ENCODE data around the gene EFS.
"Not testable (repeated sequence)": the region's sequence is repeated elsewhere in the genome, so short reads cannot be mapped to it uniquely, and the experiment has no call there.

The EFS gene

DNA sequence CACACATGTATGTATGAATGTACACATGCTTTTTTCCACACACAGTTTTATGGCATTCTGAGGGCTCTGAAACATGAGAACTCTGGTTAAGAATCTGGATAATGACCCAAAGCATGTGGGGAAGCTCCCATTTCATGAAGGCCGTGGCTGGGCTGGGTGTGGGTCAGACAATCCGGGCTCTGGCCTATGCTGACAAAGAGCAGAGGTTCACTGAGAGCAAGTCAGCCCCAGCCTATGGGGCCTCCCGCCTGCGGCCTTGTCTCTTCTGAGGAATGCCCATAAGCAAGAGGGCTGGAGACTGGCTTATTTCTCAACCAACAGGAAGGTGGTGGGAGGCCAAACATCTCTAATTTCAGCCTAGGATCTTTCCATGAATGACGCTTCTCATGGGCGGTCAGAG, 34.6 kb upstream of the EFS start:
- DNase-seq (ENCODE audit: low read depth) = no peak

DNA sequence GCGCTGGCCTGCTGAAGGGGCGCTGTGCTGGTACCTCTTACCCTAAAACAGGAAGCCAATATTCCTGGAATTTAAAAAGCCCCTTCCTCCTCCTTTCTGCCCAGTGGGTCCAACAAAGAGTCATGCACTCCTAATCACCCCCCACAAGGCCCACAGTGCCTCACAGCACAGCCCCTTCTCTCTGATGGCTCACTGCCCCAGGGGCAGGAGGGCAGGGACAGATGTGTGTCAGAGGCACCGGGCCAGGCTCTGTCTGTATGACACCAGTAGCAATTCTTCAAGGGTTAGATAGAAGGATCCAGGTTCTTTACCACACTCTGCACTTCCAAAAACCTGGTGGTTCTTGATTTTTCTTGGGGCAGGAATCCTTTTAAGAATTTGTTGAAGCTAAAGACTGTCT, 34.2 kb upstream of the EFS start:
- DNase-seq (ENCODE audit: low read depth) = no peak

DNA sequence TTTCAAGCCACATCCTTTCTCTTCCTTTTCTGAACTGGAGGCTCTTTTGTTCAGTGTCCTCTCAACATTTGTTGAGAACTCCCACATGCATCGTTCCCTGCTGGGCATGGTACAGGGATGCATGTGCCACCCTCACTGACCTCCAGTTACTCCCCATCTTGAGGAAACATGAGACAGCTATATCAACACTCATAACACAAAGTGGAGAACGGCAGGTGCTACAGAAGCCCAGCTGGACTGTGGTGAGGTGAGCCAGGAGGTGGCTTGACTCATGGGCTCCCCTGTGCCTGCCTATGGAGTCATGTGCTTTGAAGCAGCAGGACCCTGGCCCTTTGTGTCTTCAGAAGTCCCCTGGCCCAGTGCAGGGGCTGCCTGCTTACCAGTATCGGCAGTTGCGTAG, 33.4 kb upstream of the EFS start:
- no peak for DNase-seq (ENCODE audit: low read depth)

DNA sequence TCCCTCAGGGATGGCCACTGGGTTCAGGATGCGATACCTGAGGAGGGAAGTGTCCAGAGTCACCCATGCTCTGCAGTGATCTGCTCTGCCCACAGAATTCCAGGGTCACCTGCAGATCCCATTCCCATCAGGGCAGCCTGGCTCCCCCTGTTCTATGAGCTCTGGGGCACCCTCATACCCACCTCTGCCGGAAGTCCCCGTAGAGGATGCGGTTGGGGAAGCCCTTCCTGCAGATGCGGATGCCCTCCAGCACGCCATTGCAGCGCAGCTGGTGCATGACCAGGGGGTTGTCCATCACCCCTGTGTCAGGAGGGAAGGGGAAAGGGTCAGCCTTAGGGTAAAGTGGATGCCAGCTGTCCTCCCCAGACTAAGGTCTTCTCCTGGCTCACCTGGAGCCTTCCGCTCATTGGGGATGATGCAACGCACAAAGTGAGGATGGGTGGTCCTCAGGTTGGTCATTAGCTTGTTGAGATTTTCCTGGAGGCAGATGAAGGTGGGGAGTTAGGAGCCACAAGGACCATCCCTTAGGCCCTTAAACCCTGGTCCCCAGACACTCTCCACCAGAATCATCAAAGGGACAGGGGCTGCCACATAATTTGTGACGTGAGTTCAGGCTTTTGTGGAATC, 31.9 kb upstream of the EFS start:
- DNase-seq (ENCODE audit: low read depth) = no peak

DNA sequence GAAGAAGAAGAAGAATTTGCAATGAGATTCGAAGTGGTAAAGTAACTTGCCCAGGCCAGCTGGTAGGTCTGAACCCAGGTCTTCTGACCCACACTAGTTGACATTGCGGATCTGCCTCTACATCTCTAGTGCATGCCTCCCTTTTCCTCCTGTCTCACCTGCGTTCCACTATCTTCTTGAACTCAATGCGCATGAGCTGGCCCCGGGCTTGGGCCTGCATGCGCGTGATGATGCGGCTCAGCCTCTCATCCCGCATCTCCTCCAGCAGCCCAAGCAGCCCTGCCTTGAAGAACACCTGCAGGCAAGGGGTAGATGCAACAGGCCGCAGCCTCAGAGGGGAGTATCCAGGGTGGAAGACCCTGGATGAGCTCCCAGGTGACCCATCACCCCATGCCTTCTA, 31.2 kb upstream of the EFS start:
- no peak for DNase-seq (ENCODE audit: low read depth)

DNA sequence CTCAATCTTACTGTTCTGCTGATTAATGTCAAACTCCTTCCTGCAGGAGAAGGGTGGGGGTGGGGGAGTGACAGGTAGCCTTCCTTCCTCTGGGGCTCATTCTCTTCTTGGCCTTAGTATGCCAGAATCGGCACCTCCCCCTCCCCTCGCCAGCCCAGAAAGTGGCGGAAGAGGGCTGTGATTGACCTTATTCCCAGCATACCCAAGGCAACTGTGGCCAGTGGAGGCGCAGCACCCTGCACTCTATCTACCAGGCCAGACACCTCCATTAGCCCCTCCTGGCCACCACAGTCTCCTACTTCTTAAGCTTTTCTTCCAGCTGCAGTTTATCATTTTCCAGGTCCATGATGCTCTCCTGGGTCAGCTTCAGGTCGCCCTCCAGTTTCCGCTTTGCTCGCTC, 27.6 kb upstream of the EFS start:
- no peak for DNase-seq (ENCODE audit: low read depth)

DNA sequence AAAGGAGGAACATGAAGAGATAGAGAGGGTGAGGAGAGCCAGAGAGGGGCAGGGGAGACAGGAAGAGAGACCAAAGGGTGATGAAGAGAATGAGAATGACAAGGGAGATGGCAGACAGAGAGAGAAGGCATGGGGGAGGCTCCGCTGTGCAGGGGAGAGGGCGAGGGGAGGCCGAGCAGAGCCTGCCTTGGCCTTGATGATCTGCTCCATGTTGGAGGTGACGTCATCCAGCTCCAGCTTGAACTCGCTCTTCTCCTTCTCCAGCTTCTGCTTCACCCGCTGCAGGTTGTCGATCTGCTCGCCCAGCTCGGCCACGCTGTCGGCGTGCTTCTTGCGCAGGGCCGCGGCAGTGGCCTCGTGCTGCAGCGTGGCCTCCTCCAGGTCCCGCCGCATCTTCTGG, 24.9 kb upstream of the EFS start:
- DNase-seq (ENCODE audit: low read depth) = not testable (repeated sequence)

DNA sequence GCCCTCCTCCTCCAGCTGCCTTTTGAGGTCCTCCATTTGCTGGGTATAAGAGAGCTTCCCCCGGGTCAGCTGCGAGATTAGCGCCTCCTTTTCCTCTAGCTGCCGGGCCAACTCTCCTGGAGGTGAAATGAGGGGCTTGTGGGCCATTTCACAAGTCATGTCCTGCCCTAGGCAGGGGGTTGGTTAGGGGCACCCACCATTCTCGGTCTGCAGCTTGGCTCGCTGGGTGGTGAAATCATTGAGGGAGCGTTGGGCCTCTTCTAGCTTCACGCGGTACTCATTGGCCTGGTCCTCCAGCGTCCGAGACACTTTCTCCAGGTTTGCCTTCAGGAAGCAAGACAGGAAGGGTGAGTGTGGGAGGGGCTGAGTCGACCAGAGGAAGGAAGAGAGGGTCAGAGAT, 24.4 kb upstream of the EFS start:
- no peak for DNase-seq (ENCODE audit: low read depth)

DNA sequence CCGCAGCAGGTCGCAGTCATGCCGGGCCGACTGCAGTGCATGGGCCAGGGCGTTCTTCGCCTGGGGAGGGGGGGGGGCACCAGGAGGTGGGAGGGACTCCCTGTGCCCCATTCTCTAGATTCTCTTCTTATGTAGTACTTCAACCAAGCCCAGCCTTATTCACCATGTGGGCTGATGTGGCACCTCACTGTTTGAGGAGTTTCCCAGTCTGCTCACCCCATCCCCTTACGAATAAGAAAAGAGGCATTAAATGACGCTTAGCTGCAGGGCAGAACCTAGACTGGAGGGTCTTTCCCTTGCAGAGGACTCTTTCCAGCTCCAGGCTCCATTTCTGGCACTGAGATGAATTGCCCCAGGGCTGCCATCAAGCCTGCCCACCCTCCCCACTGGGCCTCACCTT, 24.0 kb upstream of the EFS start:
- DNase-seq (ENCODE audit: low read depth) = no peak

DNA sequence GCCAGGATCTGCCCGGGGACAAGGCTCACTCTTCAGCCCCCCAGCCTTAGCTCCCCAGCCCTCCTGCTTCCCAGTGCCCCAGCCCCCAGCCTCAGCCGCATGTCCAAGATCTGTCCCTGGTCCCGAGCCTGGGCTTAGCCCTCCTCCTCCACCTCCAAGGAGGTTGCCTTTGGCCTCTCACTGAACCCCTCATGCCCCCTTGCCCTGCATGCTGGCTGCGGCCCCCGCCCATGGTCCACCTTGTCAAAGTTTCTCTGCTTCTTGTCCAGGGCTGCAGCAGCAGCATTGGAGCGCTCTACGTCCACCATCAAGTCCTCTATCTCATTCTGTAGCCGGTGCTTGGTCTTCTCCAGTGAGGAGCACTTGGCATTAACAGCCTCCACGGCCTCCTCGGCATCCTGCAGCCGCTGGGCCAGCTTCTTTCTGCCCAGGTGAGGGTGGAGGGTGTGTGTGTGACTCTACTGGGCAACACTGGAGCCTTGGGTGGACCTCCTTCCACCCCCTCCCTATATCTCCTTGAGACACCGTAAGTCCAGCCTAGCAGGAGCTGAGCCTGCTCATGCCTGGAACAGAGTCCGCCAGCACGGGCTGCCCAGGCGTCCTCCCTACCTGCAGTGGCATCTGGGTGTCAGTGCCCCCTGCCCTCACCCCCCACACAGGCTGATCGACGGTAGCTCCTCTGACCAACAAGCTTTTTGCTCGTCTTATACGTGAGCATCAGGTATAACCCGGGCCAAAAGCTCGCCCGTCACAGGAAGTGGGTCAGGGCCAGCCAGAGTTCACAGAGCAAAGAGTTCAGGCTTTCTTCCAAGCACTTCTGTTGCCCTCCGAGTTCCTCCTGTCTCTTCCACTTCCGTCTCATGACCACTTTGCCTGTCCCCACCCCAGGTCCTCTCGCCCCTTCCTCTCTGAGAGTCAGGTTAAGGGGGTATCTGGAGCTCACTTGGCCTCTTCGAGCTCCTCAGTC, 23.2 kb upstream of the EFS start:
- no peak for DNase-seq (ENCODE audit: low read depth)

DNA sequence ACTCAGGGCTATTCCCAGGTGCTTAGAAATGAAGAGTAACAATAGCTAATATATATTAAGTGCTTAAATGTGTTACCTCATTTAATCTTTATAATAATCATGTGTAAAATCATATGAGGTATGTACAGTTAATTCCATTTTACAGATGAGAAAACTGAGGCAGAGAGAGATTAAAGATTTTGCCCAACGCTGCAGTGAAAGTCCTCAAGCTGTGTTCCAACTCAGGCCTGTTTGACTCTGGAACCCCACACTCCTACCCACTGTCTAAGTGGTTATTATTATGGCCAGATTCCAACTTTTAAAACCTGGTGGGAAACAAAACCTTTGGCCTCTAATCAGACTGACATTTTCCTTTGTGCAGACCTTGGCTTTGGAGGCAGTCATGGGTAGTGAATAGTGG, 22.0 kb upstream of the EFS start:
- DNase-seq (ENCODE audit: low read depth) = no peak

DNA sequence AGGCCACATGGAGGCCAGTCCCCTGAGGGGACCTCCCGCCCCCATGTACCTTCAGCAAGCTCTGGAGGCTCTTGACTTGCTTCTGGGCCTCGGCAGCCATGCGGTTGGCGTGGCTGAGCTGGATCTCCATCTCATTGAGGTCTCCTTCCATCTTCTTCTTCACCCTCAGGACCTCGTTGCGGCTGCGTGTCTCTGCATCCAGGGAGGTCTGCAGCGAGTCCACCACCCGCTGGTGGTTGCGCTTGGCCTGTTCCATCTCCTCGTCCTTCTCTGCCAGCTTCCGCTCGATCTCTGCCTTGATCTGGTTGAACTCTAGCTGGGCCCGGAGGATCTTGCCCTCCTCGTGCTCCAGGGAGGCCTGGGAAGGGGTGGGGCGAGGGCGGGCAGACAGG, 21.3 kb upstream of the EFS start:
- DNase-seq (ENCODE audit: low read depth) = not testable (repeated sequence)

DNA sequence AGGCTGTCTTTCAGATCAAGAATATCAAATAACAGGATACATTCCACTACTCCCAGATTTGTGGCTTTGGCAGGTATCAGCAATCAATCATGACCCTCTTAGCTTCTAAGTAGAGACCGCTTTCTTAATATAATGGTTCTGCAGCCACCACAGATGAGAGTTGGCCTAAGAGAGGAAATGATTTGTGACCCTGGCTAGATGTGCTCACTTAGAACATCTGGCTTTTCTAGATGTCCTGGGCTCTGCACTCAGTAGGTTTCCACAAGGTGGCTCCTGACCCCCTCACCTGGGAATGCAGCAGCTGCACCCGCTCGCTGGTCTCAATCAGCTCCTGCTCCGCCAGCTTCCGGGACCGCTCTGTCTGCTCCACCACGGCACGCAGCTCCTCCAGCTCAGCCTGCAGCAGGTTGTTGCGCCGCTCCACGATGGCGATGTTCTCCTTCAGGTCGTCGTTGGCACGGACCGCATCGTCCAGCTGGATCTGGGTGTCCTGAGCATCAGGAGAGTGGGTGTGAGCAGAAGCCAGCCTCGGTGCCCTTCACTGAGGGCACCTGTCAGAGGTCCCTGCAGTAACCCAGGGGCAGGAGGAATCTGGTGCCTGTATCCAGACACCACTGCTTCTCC, 20.8 kb upstream of the EFS start:
- DNase-seq (ENCODE audit: low read depth) = no peak

DNA sequence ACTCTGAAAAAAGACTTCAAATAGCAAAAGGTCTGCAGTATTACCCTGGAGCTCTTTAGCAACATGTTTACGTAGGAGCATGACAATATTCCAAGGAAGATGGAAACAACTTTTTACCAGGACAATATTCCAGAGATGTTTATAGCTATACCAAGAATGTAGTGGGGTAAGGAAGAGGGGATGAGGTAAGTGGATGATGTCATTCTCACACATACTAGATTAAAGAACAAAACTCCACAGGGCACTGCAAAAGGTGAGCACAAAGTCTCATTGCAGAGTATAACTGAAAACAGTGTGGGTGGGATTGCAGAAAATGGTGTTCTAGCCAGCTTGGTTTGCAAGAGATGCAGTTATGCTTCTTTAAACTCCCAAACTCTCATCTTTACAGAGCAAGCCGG, 20.3 kb upstream of the EFS start:
- no peak for DNase-seq (ENCODE audit: low read depth)

DNA sequence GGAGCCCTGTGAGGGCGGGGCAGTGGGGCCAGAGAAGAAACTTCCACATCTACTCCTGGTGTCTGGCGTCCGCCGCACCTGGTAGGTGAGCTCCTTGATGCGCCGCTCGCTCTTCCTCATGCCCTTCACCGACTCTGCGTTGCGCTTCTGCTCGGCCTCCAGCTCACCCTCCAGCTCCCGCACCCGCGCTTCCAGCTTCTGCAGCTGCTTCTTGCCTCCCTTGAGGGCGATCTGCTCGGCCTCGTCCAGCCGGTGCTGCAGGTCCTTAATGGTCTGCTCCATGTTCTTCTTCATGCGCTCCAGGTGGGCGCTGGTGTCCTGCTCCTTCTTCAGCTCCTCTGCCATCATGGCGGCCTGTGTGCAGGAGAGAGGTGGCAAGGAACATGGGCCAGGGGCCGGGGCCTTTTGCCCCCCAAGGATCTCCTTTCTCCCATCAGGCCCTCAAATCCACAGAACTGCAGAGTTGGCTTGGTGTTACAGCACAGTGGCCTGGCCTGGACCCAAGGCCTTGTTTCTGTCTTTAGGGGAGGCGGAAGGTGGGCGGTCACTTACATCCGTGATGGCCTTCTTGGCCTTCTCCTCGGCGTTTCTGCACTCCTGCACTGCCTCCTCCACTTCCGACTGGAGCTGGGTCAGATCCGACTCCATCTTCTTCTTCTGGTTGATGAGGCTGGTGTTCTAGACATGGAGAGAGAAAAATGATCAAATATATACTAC, 19.6 kb upstream of the EFS start:
- DNase-seq (ENCODE audit: low read depth) = no peak

DNA sequence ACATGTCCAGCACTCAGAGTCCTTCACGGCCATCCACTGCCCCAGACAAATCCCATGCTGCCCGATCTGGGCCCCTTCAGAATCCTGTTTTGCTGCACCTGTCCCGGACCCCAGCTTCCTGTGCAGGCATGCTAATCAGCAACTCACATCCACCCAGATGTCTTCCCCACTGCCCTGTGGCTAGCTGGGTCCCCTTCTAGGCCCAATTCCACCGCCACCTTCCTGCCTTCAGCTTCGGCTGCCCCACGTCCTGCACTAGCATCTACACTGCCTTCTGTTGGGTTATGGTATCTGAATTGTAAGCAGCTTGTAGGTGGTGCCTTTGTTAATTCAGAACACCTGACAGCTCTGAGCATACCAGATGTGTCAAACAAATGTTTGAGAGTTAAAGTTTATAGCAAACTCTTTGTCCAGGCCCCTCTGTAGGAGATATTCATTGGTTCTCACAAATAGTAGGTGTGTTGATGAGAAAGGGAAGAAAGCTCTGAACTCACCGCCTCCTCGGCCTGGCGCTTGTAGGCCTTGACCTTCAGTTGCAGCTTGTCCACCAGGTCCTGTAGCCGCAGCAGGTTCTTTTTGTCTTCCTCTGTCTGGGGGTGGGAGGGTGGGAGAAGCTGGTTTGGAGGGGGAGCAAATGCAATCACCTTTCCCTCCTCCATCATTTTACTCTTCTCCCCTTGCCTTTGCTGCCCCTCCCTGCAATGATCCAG, 17.9 kb upstream of the EFS start:
- no peak for DNase-seq (ENCODE audit: low read depth)

DNA sequence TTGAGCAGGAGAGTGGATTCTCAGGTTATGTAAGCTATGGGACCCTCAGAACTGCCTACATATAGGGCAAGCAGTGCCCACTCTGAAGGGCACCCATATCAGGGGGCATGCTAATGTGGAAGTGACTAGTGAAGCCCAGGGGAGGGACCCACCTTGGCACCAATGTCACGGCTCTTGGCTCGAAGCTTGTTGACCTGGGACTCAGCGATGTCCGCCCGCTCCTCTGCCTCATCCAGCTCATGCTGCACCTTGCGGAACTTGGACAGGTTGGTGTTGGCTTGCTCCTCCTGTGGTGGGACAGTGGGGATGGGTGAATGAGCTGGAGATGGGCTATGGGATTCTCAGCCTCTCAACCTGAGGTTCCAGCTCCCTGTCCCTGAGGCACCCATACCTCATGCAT, 17.3 kb upstream of the EFS start:
- no peak for DNase-seq (ENCODE audit: low read depth)

DNA sequence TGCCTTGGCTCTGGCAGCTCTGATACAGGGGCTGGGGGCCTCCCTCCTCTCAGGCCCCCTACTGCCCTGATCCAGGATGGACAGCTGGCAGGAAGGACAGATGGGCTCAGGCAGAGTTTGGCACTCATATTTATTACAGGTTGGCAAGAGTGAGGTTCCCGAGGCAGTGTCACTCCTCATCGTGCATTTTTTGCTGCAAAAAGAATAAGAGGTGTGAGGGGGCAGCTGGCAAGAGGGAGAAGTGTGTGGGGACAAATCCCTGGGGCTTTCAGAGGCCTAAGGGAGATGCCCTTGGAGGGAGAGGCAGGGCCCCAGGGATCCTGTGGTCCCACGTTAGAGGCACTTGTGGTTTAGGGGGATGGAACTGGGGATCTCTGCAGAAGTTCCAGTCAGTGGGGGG, 16.9 kb upstream of the EFS start:
- no peak for DNase-seq (ENCODE audit: low read depth)

DNA sequence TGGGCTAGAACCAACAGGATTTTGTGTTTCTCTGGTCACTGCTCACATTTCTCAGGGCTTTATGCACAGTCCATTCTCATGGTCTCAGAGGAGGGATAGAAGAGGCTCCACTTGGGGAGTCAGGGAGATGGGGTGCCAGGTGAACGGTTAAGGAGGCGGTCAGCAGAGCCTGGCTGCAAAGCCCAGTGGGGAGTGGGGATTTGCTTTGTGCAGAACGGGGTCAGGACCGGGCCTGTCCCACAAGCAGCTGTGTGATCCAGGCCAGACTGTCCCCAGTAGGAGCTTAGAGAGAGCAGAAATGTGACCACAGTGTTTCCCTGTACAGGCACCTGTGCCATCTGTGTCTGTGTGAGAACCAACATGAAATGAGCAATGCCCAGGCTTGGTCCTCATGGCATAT, 16.0 kb upstream of the EFS start:
- no peak for DNase-seq (ENCODE audit: low read depth)

DNA sequence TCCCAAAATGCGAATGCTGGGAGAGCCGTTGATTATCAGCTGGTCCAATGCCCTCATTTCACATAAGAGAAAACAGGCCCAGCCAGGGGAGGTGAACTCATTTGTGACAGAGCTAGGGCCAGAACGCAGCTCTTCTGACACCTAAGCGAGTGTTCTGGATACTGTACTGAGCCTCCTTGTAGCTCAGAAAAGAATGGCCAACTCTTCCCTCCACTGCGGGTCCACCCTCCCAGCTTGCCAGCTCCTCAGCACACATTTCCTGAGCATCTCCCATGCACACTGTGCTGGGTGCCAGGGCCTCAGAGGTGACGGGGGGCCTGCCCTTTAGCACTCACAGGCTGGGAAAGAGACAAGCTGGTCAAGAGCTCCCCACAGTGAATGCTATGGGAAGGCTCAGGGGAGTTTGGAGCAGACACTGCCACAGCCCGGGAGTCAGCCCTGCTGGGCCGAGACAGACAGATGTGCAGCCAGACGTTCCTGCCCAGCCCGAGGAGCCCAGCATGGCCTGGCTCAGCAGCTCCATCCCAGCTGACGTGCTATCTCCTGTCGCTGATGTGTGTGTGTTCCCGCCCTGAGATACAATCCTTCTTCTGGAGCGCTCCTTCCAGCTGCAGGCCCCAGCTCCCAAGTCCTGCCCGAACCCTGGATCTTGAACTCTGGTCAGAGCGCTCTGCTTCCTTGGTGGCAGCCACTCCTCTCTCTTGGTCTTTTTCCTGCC, 15.4 kb upstream of the EFS start:
- no peak for DNase-seq (ENCODE audit: low read depth)

All from activated T-helper 1 cell treated with Interleukin-2 at 50 U/mL for 16 hours (primary cell).